ENCODE data around the gene CTSE. TPM values are rescaled to one million over a fixed set of nuclear protein-coding genes. Genes with fewer than 3 reads are reported as not detected.

Gene CTSE
- total RNA-seq, 1 donor from 2014 or later: 42.0 TPM

DNA sequence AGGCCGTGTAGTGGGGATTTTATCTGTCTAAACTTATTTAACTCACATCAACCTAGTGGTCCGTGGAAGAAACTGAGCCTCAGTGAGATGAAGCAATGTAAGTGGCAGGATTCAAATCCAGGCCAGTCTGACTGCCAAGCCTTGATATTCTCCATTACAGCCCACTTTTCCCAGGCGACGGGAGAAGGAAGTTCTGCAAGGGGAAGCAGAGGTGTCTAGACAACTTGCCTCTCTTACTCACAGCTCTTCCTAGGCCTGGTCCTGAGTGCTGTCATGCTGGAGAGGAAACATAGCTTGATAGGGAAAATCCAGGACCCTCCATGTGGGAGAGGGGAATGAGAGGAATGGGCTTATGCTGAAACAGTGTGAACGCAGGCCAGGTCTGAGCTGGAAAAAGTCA is 9.1 kb downstream of the CTSE start:
- Mint-ChIP-seq H3K4me3 (no peak overlapping the region), H3K36me3 (no peaks in the 10 kb centered on the region), H3K4me1 (ENCODE audit: unreplicated experiment) (no peaks in the 10 kb centered on the region), H3K27ac (no peak overlapping the region), H3K9me3 (no peaks in the 10 kb centered on the region), H3K27me3 (no peaks in the 10 kb centered on the region)
- TF ChIP-seq, protein P1, sequence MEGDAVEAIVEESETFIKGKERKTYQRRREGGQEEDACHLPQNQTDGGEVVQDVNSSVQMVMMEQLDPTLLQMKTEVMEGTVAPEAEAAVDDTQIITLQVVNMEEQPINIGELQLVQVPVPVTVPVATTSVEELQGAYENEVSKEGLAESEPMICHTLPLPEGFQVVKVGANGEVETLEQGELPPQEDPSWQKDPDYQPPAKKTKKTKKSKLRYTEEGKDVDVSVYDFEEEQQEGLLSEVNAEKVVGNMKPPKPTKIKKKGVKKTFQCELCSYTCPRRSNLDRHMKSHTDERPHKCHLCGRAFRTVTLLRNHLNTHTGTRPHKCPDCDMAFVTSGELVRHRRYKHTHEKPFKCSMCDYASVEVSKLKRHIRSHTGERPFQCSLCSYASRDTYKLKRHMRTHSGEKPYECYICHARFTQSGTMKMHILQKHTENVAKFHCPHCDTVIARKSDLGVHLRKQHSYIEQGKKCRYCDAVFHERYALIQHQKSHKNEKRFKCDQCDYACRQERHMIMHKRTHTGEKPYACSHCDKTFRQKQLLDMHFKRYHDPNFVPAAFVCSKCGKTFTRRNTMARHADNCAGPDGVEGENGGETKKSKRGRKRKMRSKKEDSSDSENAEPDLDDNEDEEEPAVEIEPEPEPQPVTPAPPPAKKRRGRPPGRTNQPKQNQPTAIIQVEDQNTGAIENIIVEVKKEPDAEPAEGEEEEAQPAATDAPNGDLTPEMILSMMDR (conservative IDR thresholded peaks at IDR 0.05): no peak
- no peak for DNase-seq (ENCODE audit: extremely low spot score, unreplicated experiment)

DNA sequence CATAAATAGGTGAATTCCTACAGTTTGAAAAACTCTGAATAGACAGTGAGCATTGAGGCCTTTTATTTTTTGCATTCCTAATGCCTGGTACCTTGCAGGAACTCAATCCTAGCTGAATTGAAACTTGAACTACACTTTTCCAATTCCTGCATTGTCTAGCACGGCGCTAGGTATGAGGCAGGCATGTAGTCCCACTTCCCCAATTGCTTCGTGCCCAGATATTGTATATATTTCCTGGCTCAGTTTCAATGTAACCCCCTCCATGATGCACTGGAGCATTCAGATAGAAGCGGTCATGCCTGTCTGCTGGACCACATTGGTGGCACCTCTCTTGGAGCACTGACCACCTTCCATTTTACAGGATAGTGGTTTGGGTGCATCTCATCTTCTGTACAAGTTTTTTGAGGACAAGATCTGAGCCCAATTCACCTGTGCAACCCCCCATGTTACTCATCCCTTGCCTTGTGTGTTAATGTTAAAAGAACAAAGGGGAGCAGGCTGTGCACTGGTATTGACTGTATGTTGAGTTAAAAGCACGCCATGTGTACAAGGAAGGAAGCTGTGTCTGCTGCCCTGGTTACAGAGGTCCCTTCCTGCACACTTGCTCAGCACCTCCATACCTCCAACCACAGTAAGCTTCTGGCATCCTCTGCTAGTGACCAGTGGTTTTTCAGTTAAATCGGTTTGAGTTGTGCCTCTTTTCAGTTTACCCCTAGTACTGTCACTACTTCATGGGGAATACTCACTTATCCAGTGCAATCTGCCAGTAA is 10.5 kb downstream of the CTSE start:
- Mint-ChIP-seq H3K27me3 (no peaks in the 10 kb centered on the region), H3K27ac (no peak overlapping the region), H3K4me1 (ENCODE audit: unreplicated experiment) (no peaks in the 10 kb centered on the region), H3K4me3 (no peak overlapping the region), H3K9me3 (no peaks in the 10 kb centered on the region), H3K36me3 (no peaks in the 10 kb centered on the region)
- TF ChIP-seq, protein P1 (conservative IDR thresholded peaks at IDR 0.05): no peak
- no peak for DNase-seq (ENCODE audit: extremely low spot score, unreplicated experiment)

DNA sequence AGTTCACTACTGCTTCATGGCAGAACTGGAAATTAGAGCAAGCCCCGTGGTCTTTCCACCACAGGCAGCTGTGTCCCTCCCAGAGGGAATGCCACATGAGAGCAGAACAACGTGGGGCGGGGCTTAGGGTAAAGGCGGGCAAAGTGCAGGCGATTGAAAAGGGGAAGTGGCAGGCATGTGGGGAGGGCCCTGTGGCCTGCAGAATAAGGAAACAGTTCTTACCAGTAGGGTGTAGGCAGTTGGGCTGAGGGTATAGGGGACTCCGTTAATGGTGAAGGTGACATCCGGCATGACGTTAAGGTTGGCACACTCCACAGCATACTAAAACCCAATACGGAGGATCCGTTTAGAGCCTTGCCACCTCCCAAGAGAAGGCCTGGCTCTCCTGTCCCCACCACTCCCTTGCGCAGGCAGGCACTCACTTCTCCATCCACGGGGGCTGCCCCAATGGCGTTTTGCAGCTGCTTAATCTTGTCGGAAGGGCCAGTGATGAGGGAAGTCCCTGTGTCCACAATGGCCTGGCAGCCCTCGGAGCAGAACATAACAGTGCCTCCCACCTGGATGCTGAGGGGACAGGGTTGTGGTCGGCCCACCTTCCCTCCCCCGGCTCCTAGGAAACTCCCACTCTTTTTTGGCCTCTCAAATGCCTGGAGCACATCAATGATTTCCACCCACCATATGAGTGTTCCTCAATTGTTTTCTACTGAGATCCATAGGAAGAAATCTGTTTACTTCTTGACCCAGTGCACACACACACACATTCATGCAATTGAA is 11.4 kb downstream of the CTSE start:
- H3K27me3 Mint-ChIP-seq: no peaks in the 10 kb centered on the region
- no peaks in the 10 kb centered on the region for H3K9me3 Mint-ChIP-seq
- H3K4me1 Mint-ChIP-seq (ENCODE audit: unreplicated experiment): no peaks in the 10 kb centered on the region
- no peak overlapping the region for H3K27ac Mint-ChIP-seq
- TF ChIP-seq, protein P1 (conservative IDR thresholded peaks at IDR 0.05): no peak
- no peak overlapping the region for H3K4me3 Mint-ChIP-seq
- H3K36me3 Mint-ChIP-seq: no peaks in the 10 kb centered on the region
- no peak for DNase-seq (ENCODE audit: extremely low spot score, unreplicated experiment)

- Mint-ChIP-seq H3K27me3 (no peaks in the 10 kb centered on the region), H3K4me3 (no peak overlapping the region), H3K9me3 (no peaks in the 10 kb centered on the region), H3K27ac (no peak overlapping the region), H3K4me1 (ENCODE audit: unreplicated experiment) (no peaks in the 10 kb centered on the region), H3K36me3 (no peaks in the 10 kb centered on the region)
- TF ChIP-seq, protein P1 (conservative IDR thresholded peaks at IDR 0.05): no peak
- no peak for DNase-seq (ENCODE audit: extremely low spot score, unreplicated experiment)
Observed at GRCh38 chr1:206011057-206011456, 12.6 kb downstream of the CTSE start.

- H3K27me3 Mint-ChIP-seq: no peaks in the 10 kb centered on the region
- TF ChIP-seq, protein P1 (conservative IDR thresholded peaks at IDR 0.05): no peak
- no peak overlapping the region for H3K4me3 Mint-ChIP-seq
- no peaks in the 10 kb centered on the region for H3K9me3 Mint-ChIP-seq
- no peak for DNase-seq (ENCODE audit: extremely low spot score, unreplicated experiment)
- peaks cover 7% of the 10 kb centered on the region for H3K4me1 Mint-ChIP-seq (ENCODE audit: unreplicated experiment)
- H3K36me3 Mint-ChIP-seq: no peaks in the 10 kb centered on the region
- no peak overlapping the region for H3K27ac Mint-ChIP-seq
Observed at GRCh38 chr1:206010060-206010459, 13.6 kb downstream of the CTSE start.
